Smooth muscle cell (in vitro differentiated cells): ENCODE data around the gene PTPRG. TPM values are rescaled to one million over a fixed set of nuclear protein-coding genes. Genes with fewer than 3 reads are reported as not detected.

ENCODE experiments used
- DNase-seq: peaks from one replicate; lab custom pipeline; 2025; ENCODE audit not compliant: unreplicated experiment; lab: John Stamatoyannopoulos, UW
- H2AFZ ChIP-seq: fragments of 200-600 bp; sonication (generic); 2 replicates; pipeline ENCODE4 v1.6.0; 2016; ENCODE audit warnings: antibody characterized with exemption, low read depth, mild to moderate bottlenecking
- H3F3A ChIP-seq: fragments of 200-600 bp; sonication (generic); 2 replicates; pipeline ENCODE4 v1.6.0; 2017; ENCODE audit warnings: antibody characterized with exemption, low read depth
- H3K27ac ChIP-seq: fragments of 200-600 bp; sonication (generic); 2 replicates; pipeline ENCODE4 v1.5.1; 2016; ENCODE audit warnings: low read depth, mild to moderate bottlenecking
- H3K27me3 ChIP-seq: fragments of 200-600 bp; sonication (generic); 2 replicates; pipeline ENCODE4 v1.6.1; 2016; ENCODE audit warnings: low read depth, mild to moderate bottlenecking
- H3K36me3 ChIP-seq: fragments of 200-600 bp; sonication (generic); 2 replicates; pipeline ENCODE4 v1.5.1; 2016; ENCODE audit warnings: low read depth
- H3K4me1 ChIP-seq: fragments of 200-600 bp; sonication (generic); 2 replicates; pipeline ENCODE4 v1.5.1; 2016; ENCODE audit warnings: low read depth
- H3K4me2 ChIP-seq: fragments of 200-600 bp; sonication (generic); 2 replicates; pipeline ENCODE4 v1.6.0; 2016; ENCODE audit warnings: mild to moderate bottlenecking
- H3K4me3 ChIP-seq: fragments of 200-600 bp; sonication (generic); 2 replicates; pipeline ENCODE4 v1.5.1; 2016; ENCODE audit warnings: mild to moderate bottlenecking
- H3K79me2 ChIP-seq: fragments of 200-600 bp; sonication (generic); 2 replicates; pipeline ENCODE4 v1.6.0; 2016; ENCODE audit warnings: low read depth, mild to moderate bottlenecking
- H3K9ac ChIP-seq: fragments of 200-600 bp; sonication (generic); 2 replicates; pipeline ENCODE4 v1.6.0; 2016; ENCODE audit warnings: low read depth
- H3K9me3 ChIP-seq: fragments of 200-600 bp; sonication (generic); replicated peaks from 2 replicates; pipeline ENCODE4 v1.5.1; 2016; ENCODE audit warnings: low read depth
- H4K20me1 ChIP-seq: fragments of 200-600 bp; sonication (generic); 2 replicates; pipeline ENCODE4 v1.6.0; 2016; ENCODE audit warnings: low read depth
- CTCF ChIP-seq: fragments of 200-600 bp; sonication (generic); IDR thresholded peaks from 2 replicates; pipeline ENCODE4 v1.5.1; 2017; ENCODE audit warnings: borderline replicate concordance, mild to moderate bottlenecking, antibody characterized with exemption; ENCODE audit not compliant: insufficient read depth, poor library complexity, severe bottlenecking
- WGBS: methylation state at CpG from one replicate; pipeline ENCODE4 v1.1.7; 2016; ENCODE audit warnings: low lambda C conversion rate; 5-methylcytosine and 5-hydroxymethylcytosine counted together
- polyA plus RNA-seq: library from polyadenylated mRNA; unstranded; fragments of >200 nt; fragmentation: Nextera tagmentation; extraction: Ambion mirVana; gene quantifications from 2 replicates; pipeline ENCODE4 v1.2.1, GENCODE V29; 2016
- total RNA-seq: library from RNA; depleted of rRNA; stranded (reverse); fragments of >200 nt; gene quantifications from 2 replicates; pipeline ENCODE4 v1.2.3, GENCODE V29; 2014

PTPRG gene
- total and polyA plus RNA-seq, 2 experiments from 2014 or later = 21.2 to 87.3 TPM

- Histone ChIP-seq H3K4me2 (peak overlapping the region; percentile 16), H3K79me2 (peaks cover 59% of the 10 kb centered on the region), H2AFZ (no peak overlapping the region), H3K27me3 (no peaks in the 10 kb centered on the region), H3K4me1 (peaks cover 5% of the 10 kb centered on the region), H3K36me3 (no peaks in the 10 kb centered on the region), H3K4me3 (no peak overlapping the region), H3K9ac (no peak overlapping the region), H3K9me3 (no peaks in the 10 kb centered on the region), H3K27ac (no peak overlapping the region), H4K20me1 (peaks cover 97% of the 10 kb centered on the region), H3F3A (no peaks in the 10 kb centered on the region)
- TF ChIP-seq CTCF = no peak
- no peak for DNase-seq
- WGBS = 18% methylated on average over 4 of the region's 4 CpGs
Measured at GRCh38 chr3:61601831-61602230, 40.5 kb downstream of the PTPRG start.

GRCh38 chr3:61602466-61602865 lies 41.1 kb downstream of the PTPRG start:
- no peaks in the 10 kb centered on the region for H3K36me3 ChIP-seq
- H3K79me2 ChIP-seq = peaks cover 54% of the 10 kb centered on the region
- no peak overlapping the region for H2AFZ ChIP-seq
- H3K4me2 ChIP-seq = peak overlapping the region; percentile 16
- H3K9ac ChIP-seq = no peak overlapping the region
- no peak overlapping the region for H3K27ac ChIP-seq
- H3K27me3 ChIP-seq = no peaks in the 10 kb centered on the region
- no peak overlapping the region for H3K4me3 ChIP-seq
- no peak for TF ChIP-seq CTCF
- H3K9me3 ChIP-seq = no peaks in the 10 kb centered on the region
- peaks cover 97% of the 10 kb centered on the region for H4K20me1 ChIP-seq
- peaks cover 5% of the 10 kb centered on the region for H3K4me1 ChIP-seq
- WGBS = 45% methylated on average over 3 of the region's 3 CpGs
- no peaks in the 10 kb centered on the region for H3F3A ChIP-seq
- no peak for DNase-seq

GRCh38 chr3:61605589-61606175 lies 44.3 kb downstream of the PTPRG start:
- Histone ChIP-seq H3K4me3 (no peak overlapping the region), H3K27me3 (no peaks in the 10 kb centered on the region), H3K9ac (no peak overlapping the region), H3K9me3 (no peaks in the 10 kb centered on the region), H4K20me1 (peaks cover 97% of the 10 kb centered on the region), H2AFZ (no peak overlapping the region), H3K79me2 (peaks cover 40% of the 10 kb centered on the region), H3K4me1 (peaks cover 14% of the 10 kb centered on the region), H3K4me2 (no peak overlapping the region), H3K27ac (no peak overlapping the region), H3K36me3 (no peaks in the 10 kb centered on the region), H3F3A (no peaks in the 10 kb centered on the region)
- WGBS = 77% methylated on average over 4 of the region's 4 CpGs
- no peak for TF ChIP-seq CTCF
- DNase-seq = no peak

- H3K79me2 ChIP-seq = peaks cover 39% of the 10 kb centered on the region
- no peaks in the 10 kb centered on the region for H3K36me3 ChIP-seq
- peaks cover 97% of the 10 kb centered on the region for H4K20me1 ChIP-seq
- H3F3A ChIP-seq = no peaks in the 10 kb centered on the region
- WGBS = 99% methylated on average over 6 of the region's 6 CpGs
- H3K27ac ChIP-seq = no peak overlapping the region
- no peaks in the 10 kb centered on the region for H3K9me3 ChIP-seq
- H3K9ac ChIP-seq = no peak overlapping the region
- no peak overlapping the region for H3K4me3 ChIP-seq
- no peak overlapping the region for H2AFZ ChIP-seq
- no peak overlapping the region for H3K4me2 ChIP-seq
- no peak for DNase-seq
- no peak for TF ChIP-seq CTCF
- H3K27me3 ChIP-seq = no peaks in the 10 kb centered on the region
- peaks cover 14% of the 10 kb centered on the region for H3K4me1 ChIP-seq
Measured at GRCh38 chr3:61606196-61606595, 44.8 kb downstream of the PTPRG start.
